H1 (cell line): ENCODE results near the gene ACTN3. TPM values are rescaled to one million over a fixed set of nuclear protein-coding genes. Genes with fewer than 3 reads are reported as not detected.
"Not testable (repeated sequence)": the region's sequence is repeated elsewhere in the genome, so short reads cannot be mapped to it uniquely, and the experiment has no call there.

Source experiments
- CTCF ChIA-PET: fragments of 300-600 bp; sonication (Branson Sonifier 250); formaldehyde crosslinking; loops from one replicate; lab custom pipeline; 2021; ENCODE audit not compliant: partially characterized antibody; lab: Charles Lee
- POLR2A ChIA-PET: fragments of 300-600 bp; sonication (Branson Sonifier 250); formaldehyde crosslinking; loops from one replicate; lab custom pipeline; 2021; ENCODE audit warnings: inconsistent platforms; ENCODE audit not compliant: partially characterized antibody; lab: Charles Lee
- DNase-seq, 2 experiments: peaks; one replicate each; pipeline versions ENCODE4 v3.0.0 to v3.0.0-alpha.2; 2010 to 2022; ENCODE audit warnings: low spot score in 2 of 2, low read depth in 1 of 2, mixed read lengths in 1 of 2
- FAIRE-seq: peaks from 2 replicates; lab custom pipeline; 2011; peaks lifted over from hg19 to GRCh38; lab: Jason Lieb, UNC
- H2AFZ ChIP-seq: 2 replicates; pipeline ENCODE4 v1.8.1; 2012; ENCODE audit warnings: low read length, inconsistent platforms
- H2AK5ac ChIP-seq: 2 replicates; pipeline ENCODE4 v1.6.1; 2013; ENCODE audit warnings: low read depth, low read length
- H2BK120ac ChIP-seq: replicated peaks from 2 replicates; pipeline ENCODE3; 2013; ENCODE audit warnings: low read depth, low read length, inconsistent platforms
- H2BK12ac ChIP-seq: 2 replicates; pipeline ENCODE4 v1.6.1; 2013; ENCODE audit warnings: low read depth, low read length
- H2BK15ac ChIP-seq: 2 replicates; pipeline ENCODE4 v1.6.1; 2013; ENCODE audit warnings: low read length
- H2BK20ac ChIP-seq: 2 replicates; pipeline ENCODE4 v1.6.1; 2013; ENCODE audit warnings: low read length
- H2BK5ac ChIP-seq: 2 replicates; pipeline ENCODE4 v1.6.1; 2013; ENCODE audit warnings: low read depth, low read length
- H3K14ac ChIP-seq: 2 replicates; pipeline ENCODE4 v1.6.1; 2013; ENCODE audit warnings: inconsistent platforms; ENCODE audit not compliant: insufficient read length
- H3K18ac ChIP-seq: 2 replicates; pipeline ENCODE4 v1.6.1; 2013; ENCODE audit warnings: low read length; ENCODE audit errors: extremely low read depth
- H3K23ac ChIP-seq: 2 replicates; pipeline ENCODE4 v1.6.1; 2013; ENCODE audit warnings: inconsistent platforms; ENCODE audit not compliant: insufficient read length
- H3K23me2 ChIP-seq: 2 replicates; pipeline ENCODE4 v1.6.1; 2013; ENCODE audit warnings: low read depth, low read length
- H3K27ac ChIP-seq: 2 replicates; pipeline ENCODE4 v1.6.1; 2011; ENCODE audit warnings: low read depth, low read length, inconsistent platforms
- H3K27me3 ChIP-seq, 4 experiments: replicated peaks in 1 of 4; 1 replicate in 1 of 4; 2 replicates in 3 of 4; pipeline versions ENCODE4 v1.6.1 to v1.8.1; 2011 to 2013; ENCODE audit warnings: low read length in 3 of 4, mild to moderate bottlenecking in 3 of 4, inconsistent platforms in 2 of 4, mixed read lengths in 2 of 4, moderate library complexity in 1 of 4; ENCODE audit not compliant: control insufficient read depth in 3 of 4, insufficient read depth in 3 of 4; ENCODE audit errors: extremely low read depth in 1 of 4
- H3K36me3 ChIP-seq, 4 experiments: 2 replicates each; pipeline versions ENCODE4 v1.6.1 to v1.8.1; 2011 to 2013; ENCODE audit warnings: mild to moderate bottlenecking in 4 of 4, low read length in 3 of 4, moderate library complexity in 2 of 4, control low read depth in 1 of 4, inconsistent platforms in 1 of 4; ENCODE audit not compliant: insufficient read depth in 4 of 4, control insufficient read depth in 2 of 4
- H3K4ac ChIP-seq: replicated peaks from 2 replicates; pipeline ENCODE3; 2013; ENCODE audit warnings: low read length, low read depth, mixed read lengths, inconsistent platforms; ENCODE audit not compliant: insufficient read length
- H3K4me1 ChIP-seq, 4 experiments: replicated peaks in 1 of 4; 1 replicate in 1 of 4; 2 replicates in 3 of 4; pipeline versions ENCODE4 v1.6.1 to v1.8.1; 2011 to 2013; ENCODE audit warnings: low read length in 3 of 4, inconsistent platforms in 2 of 4, mixed read lengths in 1 of 4; ENCODE audit not compliant: insufficient read depth in 4 of 4, control insufficient read depth in 3 of 4
- H3K4me2 ChIP-seq, 2 experiments: 2 replicates each; pipeline versions ENCODE4 v1.6.1 to v1.8.1; 2011 to 2013; ENCODE audit warnings: low read depth in 2 of 2, low read length in 2 of 2, control low read depth in 1 of 2, inconsistent platforms in 1 of 2, mild to moderate bottlenecking in 1 of 2; ENCODE audit not compliant: insufficient read depth in 1 of 2
- H3K4me3 ChIP-seq, 4 experiments: fragments of 200-600, 300-600 bp in 1 of 4; sonication (generic), shearing (Covaris generic), sonication (Bioruptor Twin) in 1 of 4; 2 replicates each; pipeline versions ENCODE4 v1.5.1 to v1.8.1; 2011 to 2016; ENCODE audit warnings: low read length in 4 of 4, low read depth in 3 of 4, control low read depth in 2 of 4, inconsistent platforms in 2 of 4, mild to moderate bottlenecking in 2 of 4, mixed read lengths in 1 of 4, moderate library complexity in 1 of 4; ENCODE audit not compliant: insufficient read depth in 2 of 4; ENCODE audit errors: extremely low read depth in 1 of 4
- H3K56ac ChIP-seq: replicated peaks from 2 replicates; pipeline ENCODE3; 2013; ENCODE audit warnings: low read depth, mild to moderate bottlenecking, mixed read lengths, low read length, inconsistent platforms; ENCODE audit not compliant: insufficient read length
- H3K79me1 ChIP-seq: 2 replicates; pipeline ENCODE4 v1.6.1; 2013; ENCODE audit warnings: low read depth, low read length, control low read depth
- H3K79me2 ChIP-seq, 2 experiments: 2 replicates each; pipeline versions ENCODE4 v1.6.1 to v1.8.1; 2012 to 2013; ENCODE audit warnings: low read length in 2 of 2, mild to moderate bottlenecking in 2 of 2, inconsistent platforms in 1 of 2; ENCODE audit not compliant: insufficient read depth in 2 of 2, control insufficient read depth in 1 of 2
- H3K9ac ChIP-seq, 4 experiments: replicated peaks in 1 of 4; 1 replicate in 1 of 4; 2 replicates in 3 of 4; pipeline versions ENCODE4 v1.6.1 to v1.8.1; 2011 to 2013; ENCODE audit warnings: low read depth in 3 of 4, low read length in 3 of 4, control low read depth in 2 of 4, mild to moderate bottlenecking in 2 of 4, moderate library complexity in 2 of 4, inconsistent platforms in 1 of 4; ENCODE audit errors: extremely low read depth in 1 of 4
- H3K9me3 ChIP-seq, 2 experiments: 2 replicates each; pipeline versions ENCODE4 v1.6.1 to v1.8.1; 2012 to 2013; ENCODE audit warnings: mild to moderate bottlenecking in 2 of 2, moderate library complexity in 2 of 2, control low read depth in 1 of 2, inconsistent platforms in 1 of 2, low read depth in 1 of 2, low read length in 1 of 2, mixed read lengths in 1 of 2; ENCODE audit not compliant: insufficient read depth in 2 of 2
- H4K20me1 ChIP-seq, 2 experiments: replicated peaks in 1 of 2; 2 replicates each; pipeline versions ENCODE3 to v1.8.1; 2011 to 2013; ENCODE audit warnings: inconsistent platforms in 2 of 2, low read length in 2 of 2, mild to moderate bottlenecking in 1 of 2; ENCODE audit not compliant: insufficient read depth in 2 of 2, control insufficient read depth in 1 of 2
- H4K5ac ChIP-seq: 2 replicates; pipeline ENCODE4 v1.6.1; 2013; ENCODE audit warnings: low read length, low read depth, mixed read lengths, inconsistent platforms; ENCODE audit not compliant: insufficient read length
- H4K8ac ChIP-seq: 2 replicates; pipeline ENCODE4 v1.8.0; 2013; ENCODE audit warnings: mild to moderate bottlenecking, moderate library complexity, low read length, inconsistent platforms; ENCODE audit not compliant: insufficient read depth; ENCODE audit errors: extremely low read depth
- H4K91ac ChIP-seq: replicated peaks from 2 replicates; pipeline ENCODE3; 2013; ENCODE audit warnings: low read length, mixed read lengths, inconsistent platforms; ENCODE audit not compliant: insufficient read length
- BACH1 ChIP-seq: IDR thresholded peaks from 2 replicates; pipeline ENCODE4 v1.6.1; 2012; ENCODE audit warnings: low read length, improper control_type of control experiment
- NRF1 ChIP-seq: IDR thresholded peaks from 2 replicates; pipeline ENCODE4 v1.6.1; 2011; ENCODE audit warnings: mild to moderate bottlenecking, low read depth, low read length, improper control_type of control experiment
- WGBS, 2 experiments: shearing (Covaris generic) in 1 of 2; methylation state at CpG; one replicate each; pipeline versions ENCODE4 v1.1.6 to v1.1.7; 2013 to 2015; ENCODE audit warnings: low lambda C conversion rate in 2 of 2, mixed read lengths in 2 of 2, inconsistent platforms in 1 of 2, low coverage in 1 of 2, missing lambda C conversion rate in 1 of 2; ENCODE audit not compliant: insufficient replicate concordance in 2 of 2, insufficient coverage in 1 of 2, insufficient read length in 1 of 2; ENCODE audit errors: extremely low coverage in 1 of 2, missing lambda C conversion rate in 1 of 2; 5-methylcytosine and 5-hydroxymethylcytosine counted together
- polyA plus RNA-seq, 7 experiments: library from polyadenylated mRNA; depleted of rRNA in 3 of 7; stranded (reverse) in 5 of 7; unstranded in 2 of 7; fragments of >200 nt in 5 of 7; fragments of 200-250 nt in 2 of 7; gene quantifications; 1 replicate in 5 of 7; 2 replicates in 1 of 7; 4 replicates in 1 of 7; pipeline versions ENCODE4 v1.2.1 to v1.2.3, GENCODE V29; 2011 to 2013; ENCODE audit warnings: missing spikeins in 2 of 7, mixed read lengths in 2 of 7
- total RNA-seq: library from RNA; stranded (reverse); fragmentation: NEBNext Ultra II Directional; extraction: Animal tissue kit (Norgen Biotek cat#: 25700); gene quantifications from 2 replicates; pipeline ENCODE4 v1.2.1, GENCODE V29; 2021

The ACTN3 gene
- total and polyA plus RNA-seq, 2 of the 8 experiments (the other 6 are each of a cell fraction or from before 2014, with no cell fraction given), result 30.8 to 36.7 TPM

DNA sequence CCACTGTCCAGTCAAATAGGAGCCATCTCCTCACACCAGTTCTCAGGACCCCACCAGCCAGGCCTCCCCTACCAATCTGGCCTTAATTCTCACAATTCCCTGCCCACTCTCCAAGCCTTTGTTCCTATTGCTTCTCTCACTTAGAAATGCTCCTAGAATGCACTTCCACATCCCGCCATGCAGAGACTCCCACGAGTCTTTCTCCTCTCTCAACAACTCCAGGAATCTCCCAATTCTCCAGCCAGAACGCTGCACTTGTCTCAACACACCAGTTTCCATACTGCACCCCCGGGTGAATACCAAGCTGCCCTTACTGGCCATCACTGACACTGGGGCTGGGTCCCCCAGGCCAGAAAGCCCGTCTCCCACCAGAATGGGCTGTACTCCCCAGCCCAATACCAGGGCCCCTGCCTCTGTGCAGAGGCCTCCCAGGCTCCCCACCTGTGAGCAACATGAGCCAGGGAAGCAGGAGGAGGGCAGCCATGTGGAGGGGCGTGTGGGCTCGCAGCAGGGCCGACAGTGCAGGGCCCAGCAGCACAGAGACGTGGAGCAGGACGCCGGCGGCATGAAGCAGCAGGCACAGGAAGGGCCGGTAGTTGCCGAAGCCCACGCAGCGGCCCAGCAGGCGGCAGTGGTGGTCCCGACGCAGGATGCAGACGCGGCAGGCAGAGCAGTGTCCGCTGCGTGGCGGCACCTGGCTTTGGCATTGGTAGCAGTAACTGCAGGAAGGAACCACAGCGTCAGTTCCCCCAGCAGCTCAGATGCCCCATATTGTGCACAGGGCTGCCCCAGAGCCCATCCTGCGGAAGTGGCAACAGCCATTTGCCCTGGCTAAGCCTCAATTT, 3.2 kb upstream of the ACTN3 start (continued):
- TF ChIP-seq BACH1 (0 out of 2 replicates have a peak, but pooled peaks have one; percentile 28), NRF1 (no peak)

DNA sequence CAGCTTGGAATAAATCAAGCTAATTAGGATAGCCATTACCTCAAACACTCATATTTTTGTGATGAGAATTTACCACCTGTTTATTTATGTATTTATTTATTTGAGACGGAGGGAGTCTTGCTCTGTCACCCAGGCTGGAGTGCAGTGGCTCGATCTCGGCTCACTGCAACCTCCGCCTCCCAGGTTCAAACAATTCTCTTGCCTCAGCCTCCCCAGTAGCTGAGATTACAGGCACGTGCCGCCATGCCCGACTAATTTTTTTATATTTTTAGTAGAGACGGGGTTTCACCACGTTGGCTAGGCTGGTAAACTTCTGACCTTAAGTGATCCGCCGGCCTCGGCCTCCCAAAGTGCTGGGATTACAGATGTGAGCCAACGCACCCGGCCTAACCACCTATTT, 1.8 kb upstream of the ACTN3 start:
- not testable (repeated sequence) for H4K20me1 ChIP-seq, H3K4ac ChIP-seq, H3K9me3 ChIP-seq, H3K14ac ChIP-seq, H3K79me2 ChIP-seq, H2BK120ac ChIP-seq, H3K23ac ChIP-seq, H2AFZ ChIP-seq, H3K27ac ChIP-seq, H3K36me3 ChIP-seq, H3K27me3 ChIP-seq, H2BK12ac ChIP-seq, H3K18ac ChIP-seq, H4K5ac ChIP-seq, H3K56ac ChIP-seq, H4K91ac ChIP-seq, H3K79me1 ChIP-seq, H3K23me2 ChIP-seq, H2BK20ac ChIP-seq, FAIRE-seq, H4K8ac ChIP-seq, H2AK5ac ChIP-seq, DNase-seq, H3K9ac ChIP-seq, H2BK5ac ChIP-seq, H2BK15ac ChIP-seq
- WGBS, 2 experiments, result 82% methylated on average over 14 of the region's 14 CpGs; no CpG with 5 or more reads in 1 of the 2 experiments
- POLR2A ChIA-PET, result interaction anchor here (0.8 to 7.9 kb wide), 11 partner anchors 10 to 94 kb away, joined by 3 to 54 read pairs (median 12); partner anchors contain the start of genes BBS1, CTSF, DPP3 and RBM14
- Histone ChIP-seq H3K4me3 (peak overlapping the region in 3 of 4 experiments; percentile 71 to 84 (median 74); a peak in 6 of 8 replicates), H3K4me2 (peak overlapping the region; percentile 50 to 72), H3K4me1 (peaks cover 0 to 17% (median 11%) of the 10 kb centered on the region in 4 experiments; a peak in 6 of 7 replicates)
- CTCF ChIA-PET, result interaction anchor here (1.4 to 1.8 kb wide), 2 partner anchors 33 to 66 kb away, joined by 3 read pairs; no protein-coding TSS in a partner anchor
